Measurements from ENCODE around the gene CDX2. TPM values are rescaled to one million over a fixed set of nuclear protein-coding genes. Genes with fewer than 3 reads are reported as not detected.
"Not testable (repeated sequence)": the region's sequence is repeated elsewhere in the genome, so short reads cannot be mapped to it uniquely, and the experiment has no call there.

The CDX2 gene
- total RNA-seq, 2 donors from 2014 or later = not detected

GRCh38 chr13:28010046-28010445, 40.9 kb upstream of the CDX2 start:
- Histone ChIP-seq H3K4me3 (no peak overlapping the region), H3K4me1 (ENCODE audit: control insufficient read depth in 1 of 2, low read depth in 2 of 2) (no peaks in the 10 kb centered on the region), H3K9me3 (no peaks in the 10 kb centered on the region), H3K27ac (no peak overlapping the region), H3K27me3 (replicated peaks; ENCODE audit: insufficient read depth) (no peaks in the 10 kb centered on the region), H3K36me3 (no peaks in the 10 kb centered on the region)
- TF ChIP-seq, protein P1, sequence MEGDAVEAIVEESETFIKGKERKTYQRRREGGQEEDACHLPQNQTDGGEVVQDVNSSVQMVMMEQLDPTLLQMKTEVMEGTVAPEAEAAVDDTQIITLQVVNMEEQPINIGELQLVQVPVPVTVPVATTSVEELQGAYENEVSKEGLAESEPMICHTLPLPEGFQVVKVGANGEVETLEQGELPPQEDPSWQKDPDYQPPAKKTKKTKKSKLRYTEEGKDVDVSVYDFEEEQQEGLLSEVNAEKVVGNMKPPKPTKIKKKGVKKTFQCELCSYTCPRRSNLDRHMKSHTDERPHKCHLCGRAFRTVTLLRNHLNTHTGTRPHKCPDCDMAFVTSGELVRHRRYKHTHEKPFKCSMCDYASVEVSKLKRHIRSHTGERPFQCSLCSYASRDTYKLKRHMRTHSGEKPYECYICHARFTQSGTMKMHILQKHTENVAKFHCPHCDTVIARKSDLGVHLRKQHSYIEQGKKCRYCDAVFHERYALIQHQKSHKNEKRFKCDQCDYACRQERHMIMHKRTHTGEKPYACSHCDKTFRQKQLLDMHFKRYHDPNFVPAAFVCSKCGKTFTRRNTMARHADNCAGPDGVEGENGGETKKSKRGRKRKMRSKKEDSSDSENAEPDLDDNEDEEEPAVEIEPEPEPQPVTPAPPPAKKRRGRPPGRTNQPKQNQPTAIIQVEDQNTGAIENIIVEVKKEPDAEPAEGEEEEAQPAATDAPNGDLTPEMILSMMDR (IDR thresholded peaks at IDR 0.05) = no peak
- DNase-seq (ENCODE audit: low spot score) = no peak
- ATAC-seq (ENCODE audit: insufficient number of reproducible peaks, low FRiP score, low read depth) = no peak

- ATAC-seq (ENCODE audit: insufficient number of reproducible peaks, low FRiP score, low read depth); H3K27me3 ChIP-seq (replicated peaks; ENCODE audit: insufficient read depth); H3K4me1 ChIP-seq (ENCODE audit: control insufficient read depth in 1 of 2, low read depth in 2 of 2); H3K36me3 ChIP-seq; DNase-seq (ENCODE audit: low spot score); H3K27ac ChIP-seq; H3K4me3 ChIP-seq; H3K9me3 ChIP-seq: not testable (repeated sequence)
Observed at GRCh38 chr13:28005016-28005415, 35.9 kb upstream of the CDX2 start.

DNA sequence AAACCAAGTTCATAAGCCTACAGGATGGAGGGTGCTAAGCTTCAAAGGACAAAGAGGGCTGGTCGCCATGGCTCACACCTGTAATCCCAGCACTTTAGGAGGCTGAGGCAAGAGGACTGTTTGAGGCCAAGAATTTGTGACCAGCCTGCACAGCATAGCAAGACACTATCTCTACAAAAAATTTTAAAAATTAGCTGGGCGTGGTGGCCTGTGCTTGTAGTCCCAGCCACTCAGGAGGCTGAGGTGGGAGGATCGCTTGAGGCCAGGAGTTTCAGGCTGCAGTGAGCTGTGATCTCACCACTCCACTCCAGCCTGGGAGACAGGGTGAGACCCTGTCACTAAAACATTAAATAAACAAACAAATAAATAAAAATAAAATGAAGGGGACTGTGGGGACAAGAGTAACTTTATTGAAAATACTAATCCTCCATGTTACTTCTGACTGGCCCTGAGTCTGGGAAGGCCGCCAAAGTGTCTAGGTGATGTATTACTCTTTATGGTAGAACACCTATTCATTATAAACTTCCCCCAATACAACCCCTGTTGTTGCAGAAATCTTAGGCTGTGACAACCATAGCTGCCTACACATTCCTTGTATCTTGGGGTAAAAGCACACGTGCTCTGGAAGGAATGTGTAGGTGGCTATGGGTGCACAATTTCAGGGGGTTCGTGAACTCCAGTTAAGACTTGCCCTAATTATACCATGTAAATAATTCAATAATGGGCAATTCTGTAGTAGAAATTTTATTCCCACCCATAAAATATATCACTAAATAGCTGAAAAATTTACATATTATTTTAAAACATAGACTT, 34.0 kb upstream of the CDX2 start:
- no peaks in the 10 kb centered on the region for H3K36me3 ChIP-seq
- H3K27me3 ChIP-seq (replicated peaks; ENCODE audit: insufficient read depth) = no peaks in the 10 kb centered on the region
- DNase-seq (ENCODE audit: low spot score) = no peak
- H3K4me1 ChIP-seq (ENCODE audit: control insufficient read depth in 1 of 2, low read depth in 2 of 2) = peaks cover 0 to 1% of the 10 kb centered on the region in 2 donors
- H3K27ac ChIP-seq = no peak overlapping the region
- TF ChIP-seq, protein P1 (IDR thresholded peaks at IDR 0.05) = no peak
- no peak overlapping the region for H3K4me3 ChIP-seq
- no peaks in the 10 kb centered on the region for H3K9me3 ChIP-seq
- no peak for ATAC-seq (ENCODE audit: insufficient number of reproducible peaks, low FRiP score, low read depth)

DNA sequence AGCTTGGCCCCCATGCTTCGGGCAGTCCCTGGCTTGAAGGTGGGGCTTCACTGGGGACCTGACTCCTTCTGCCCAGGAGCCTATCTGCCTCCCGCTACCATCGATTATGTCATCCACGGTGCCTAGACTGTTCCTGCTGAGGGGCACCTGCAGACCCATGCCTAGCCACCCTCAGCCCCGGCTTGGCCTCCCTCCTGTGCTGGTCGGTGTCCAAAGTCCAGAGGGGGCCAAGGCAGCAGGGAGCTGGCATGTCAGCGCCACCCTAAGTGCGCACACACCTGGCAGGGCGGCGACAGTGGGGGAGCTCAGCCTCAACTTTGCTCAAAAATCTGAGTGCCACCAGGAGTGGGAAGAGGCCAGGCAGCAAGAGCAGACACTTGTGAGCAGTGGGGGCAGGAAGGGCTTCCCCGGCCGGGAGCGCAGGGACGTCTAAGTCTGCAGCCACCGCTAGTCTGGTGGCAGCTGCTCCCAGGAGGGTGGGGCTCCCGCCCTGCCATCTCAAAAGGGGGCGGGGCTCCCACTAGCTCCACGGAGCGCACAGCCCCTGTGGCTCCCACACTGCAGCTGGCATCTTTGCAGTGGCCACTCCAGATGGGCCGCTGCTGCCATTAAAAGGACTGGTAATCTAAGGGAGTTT, 32.8 kb upstream of the CDX2 start:
- TF ChIP-seq, protein P1 (IDR thresholded peaks at IDR 0.05) = no peak
- H3K27ac ChIP-seq = no peak overlapping the region
- no peaks in the 10 kb centered on the region for H3K36me3 ChIP-seq
- ATAC-seq (ENCODE audit: insufficient number of reproducible peaks, low FRiP score, low read depth) (no peak), DNase-seq (ENCODE audit: low spot score) (no peak)
- H3K9me3 ChIP-seq = no peaks in the 10 kb centered on the region
- no peak overlapping the region for H3K4me3 ChIP-seq
- peaks cover 0 to 5% of the 10 kb centered on the region in 2 donors for H3K4me1 ChIP-seq (ENCODE audit: control insufficient read depth in 1 of 2, low read depth in 2 of 2)
- H3K27me3 ChIP-seq (replicated peaks; ENCODE audit: insufficient read depth) = no peaks in the 10 kb centered on the region

GRCh38 chr13:28001049-28001448, 31.9 kb upstream of the CDX2 start:
- peaks cover 0 to 5% of the 10 kb centered on the region in 2 donors for H3K4me1 ChIP-seq (ENCODE audit: control insufficient read depth in 1 of 2, low read depth in 2 of 2)
- no peak overlapping the region for H3K27ac ChIP-seq
- no peak for DNase-seq (ENCODE audit: low spot score)
- TF ChIP-seq, protein P1 (IDR thresholded peaks at IDR 0.05) = no peak
- H3K36me3 ChIP-seq = no peaks in the 10 kb centered on the region
- H3K27me3 ChIP-seq (replicated peaks; ENCODE audit: insufficient read depth) = no peaks in the 10 kb centered on the region
- H3K9me3 ChIP-seq = no peaks in the 10 kb centered on the region
- no peak overlapping the region for H3K4me3 ChIP-seq
- no peak for ATAC-seq (ENCODE audit: insufficient number of reproducible peaks, low FRiP score, low read depth)
